IMR-90 (cell line): ENCODE measurements around the gene ITGB1BP1. TPM values are rescaled to one million over a fixed set of nuclear protein-coding genes. Genes with fewer than 3 reads are reported as not detected.
"Not testable (repeated sequence)": the region's sequence is repeated elsewhere in the genome, so short reads cannot be mapped to it uniquely, and the experiment has no call there.

ENCODE experiments used
- ATAC-seq: fragments of 200-7000 bp; cut with Tn5 transposase; 2 replicates; pipeline ENCODE4 v1.9.1; 2020; ENCODE audit warnings: low read depth, mild to moderate bottlenecking, moderate library complexity
- BruUV-seq: library from RNA; stranded (reverse); fragments of 400-500 nt; replicated peaks from 2 replicates; lab custom pipeline; 2021; lab: Mats Ljungman, UMichigan
- CTCF ChIA-PET: fragments of 300-600 bp; formaldehyde crosslinking; extraction: SDS; loops from one replicate; lab custom pipeline; 2021; ENCODE audit warnings: antibody characterized with exemption; lab: Yijun Ruan, JAX
- POLR2A ChIA-PET: fragments of 300-600 bp; sonication (Branson Sonifier 250); formaldehyde crosslinking; loops from one replicate; lab custom pipeline; 2022; ENCODE audit warnings: antibody characterized with exemption; ENCODE audit not compliant: unreplicated experiment; lab: Charles Lee
- DNase-seq: peaks from one replicate; pipeline ENCODE4 v3.0.0; 2013
- H2AFZ ChIP-seq: replicated peaks from 2 replicates; pipeline ENCODE3; 2013; ENCODE audit warnings: low read length, mild to moderate bottlenecking; ENCODE audit not compliant: poor library complexity
- H2AK5ac ChIP-seq: 2 replicates; pipeline ENCODE4 v1.6.1; 2013; ENCODE audit warnings: low read depth, low read length, inconsistent platforms
- H2AK9ac ChIP-seq: replicated peaks from 2 replicates; pipeline ENCODE3; 2013; ENCODE audit warnings: mild to moderate bottlenecking, low read depth, low read length, moderate library complexity; ENCODE audit not compliant: poor library complexity
- H2BK120ac ChIP-seq: 2 replicates; pipeline ENCODE4 v1.6.1; 2013; ENCODE audit warnings: low read depth, low read length, inconsistent platforms
- H2BK15ac ChIP-seq: 3 replicates; pipeline ENCODE4 v1.6.1; 2013; ENCODE audit warnings: low read depth, low read length, inconsistent platforms
- H2BK20ac ChIP-seq: 2 replicates; pipeline ENCODE4 v1.6.1; 2013; ENCODE audit warnings: low read depth, mild to moderate bottlenecking, inconsistent platforms, low read length, moderate library complexity
- H2BK5ac ChIP-seq: 2 replicates; pipeline ENCODE4 v1.6.1; 2013; ENCODE audit warnings: mild to moderate bottlenecking, low read depth, low read length, inconsistent platforms; ENCODE audit not compliant: poor library complexity, severe bottlenecking
- H3K14ac ChIP-seq: replicated peaks from 2 replicates; pipeline ENCODE4 v1.6.1; 2013; ENCODE audit warnings: low read depth, low read length, inconsistent platforms
- H3K18ac ChIP-seq: 2 replicates; pipeline ENCODE4 v1.6.1; 2013; ENCODE audit warnings: low read depth, low read length, control low read depth
- H3K23ac ChIP-seq: 2 replicates; pipeline ENCODE4 v1.6.1; 2013; ENCODE audit warnings: low read depth, low read length, inconsistent platforms
- H3K27ac ChIP-seq: 2 replicates; pipeline ENCODE4 v1.5.1; 2013; ENCODE audit warnings: mild to moderate bottlenecking, control low read depth, low read length; ENCODE audit not compliant: insufficient read depth
- H3K27me3 ChIP-seq: 2 replicates; pipeline ENCODE4 v1.6.1; 2013; ENCODE audit warnings: low read length; ENCODE audit not compliant: control insufficient read depth, insufficient read depth
- H3K36me3 ChIP-seq: 2 replicates; pipeline ENCODE4 v1.6.1; 2013; ENCODE audit warnings: low read length, mixed read lengths; ENCODE audit not compliant: control insufficient read depth, insufficient read depth
- H3K4ac ChIP-seq: 2 replicates; pipeline ENCODE4 v1.6.1; 2013; ENCODE audit warnings: low read depth, low read length, inconsistent platforms
- H3K4me1 ChIP-seq: 2 replicates; pipeline ENCODE4 v1.6.1; 2013; ENCODE audit warnings: low read length, mixed read lengths; ENCODE audit not compliant: control insufficient read depth, insufficient read depth
- H3K4me2 ChIP-seq: 2 replicates; pipeline ENCODE4 v1.6.1; 2013; ENCODE audit warnings: low read depth, mild to moderate bottlenecking, control low read depth, low read length, moderate library complexity
- H3K4me3 ChIP-seq: 2 replicates; pipeline ENCODE4 v1.5.1; 2013; ENCODE audit warnings: low read depth, mild to moderate bottlenecking, control low read depth, low read length, moderate library complexity; ENCODE audit not compliant: insufficient read depth
- H3K56ac ChIP-seq: 2 replicates; pipeline ENCODE4 v1.6.1; 2013; ENCODE audit warnings: low read length, inconsistent platforms; ENCODE audit not compliant: insufficient read depth; ENCODE audit errors: extremely low read depth
- H3K79me1 ChIP-seq, 2 experiments: 2 replicates each; pipeline ENCODE4 v1.6.1; 2013; ENCODE audit warnings: low read length in 2 of 2, inconsistent platforms in 1 of 2, low read depth in 1 of 2
- H3K9ac ChIP-seq: 2 replicates; pipeline ENCODE4 v1.6.1; 2013; ENCODE audit warnings: low read depth, low read length, control low read depth
- H3K9me1 ChIP-seq: 2 replicates; pipeline ENCODE4 v1.6.1; 2013; ENCODE audit warnings: low read length, inconsistent platforms; ENCODE audit not compliant: insufficient read depth
- H3K9me3 ChIP-seq: 2 replicates; pipeline ENCODE4 v1.6.1; 2013; ENCODE audit warnings: low read length; ENCODE audit not compliant: control insufficient read depth, insufficient read depth
- H4K20me1 ChIP-seq: 2 replicates; pipeline ENCODE4 v1.6.1; 2013; ENCODE audit warnings: low read length, inconsistent platforms; ENCODE audit not compliant: insufficient read depth
- H4K5ac ChIP-seq: 2 replicates; pipeline ENCODE4 v1.6.1; 2013; ENCODE audit warnings: mild to moderate bottlenecking, low read depth, low read length, control low read depth
- H4K8ac ChIP-seq, 2 experiments: 2 replicates each; pipeline ENCODE4 v1.6.1; 2013; ENCODE audit warnings: low read depth in 2 of 2, low read length in 2 of 2, control low read depth in 1 of 2, inconsistent platforms in 1 of 2
- H4K91ac ChIP-seq: 2 replicates; pipeline ENCODE4 v1.6.1; 2013; ENCODE audit warnings: low read depth, low read length, inconsistent platforms; ENCODE audit not compliant: insufficient read depth
- WGBS, 2 experiments: methylation state at CpG; one replicate each; pipeline versions ENCODE4 v1.1.5 to v1.1.7; 2013; ENCODE audit warnings: missing lambda C conversion rate in 2 of 2; ENCODE audit not compliant: insufficient read length in 1 of 2; ENCODE audit errors: extremely low coverage in 2 of 2; 5-methylcytosine and 5-hydroxymethylcytosine counted together
- dilution Hi-C: fragments of 300-500 bp; cut with HindIII; formaldehyde crosslinking; loops from one replicate; pipeline ENCODE4 v1.14.3; 2018; ENCODE audit warnings: low sequenced_read_pairs; ENCODE audit not compliant: unreplicated experiment
- in situ Hi-C: fragments of 300-500 bp; cut with MboI; formaldehyde crosslinking; loops from 3 replicates; pipeline ENCODE4 v1.14.3; 2019; ENCODE audit warnings: low sequenced_read_pairs, inconsistent platforms, mixed read lengths
- intact Hi-C: fragments of 100-400 bp; cut with micrococcal nuclease; formaldehyde crosslinking; loops from 2 replicates; pipeline ENCODE4 v1.10.0; 2022
- polyA plus RNA-seq, 3 experiments: library from polyadenylated mRNA; depleted of rRNA; stranded (reverse); fragments of >200 nt; gene quantifications; 2 replicates each; pipeline ENCODE4 v1.2.3, GENCODE V29; 2012; ENCODE audit warnings: low replicate concordance in 1 of 3
- total RNA-seq: library from RNA; depleted of rRNA; stranded (reverse); fragments of >200 nt; gene quantifications from 2 replicates; pipeline ENCODE4 v1.2.3, GENCODE V29; 2012

The ITGB1BP1 gene
- total and polyA plus RNA-seq, 2 of the 4 experiments (the other 2 are of a cell fraction): 48.6 to 88.1 TPM

DNA sequence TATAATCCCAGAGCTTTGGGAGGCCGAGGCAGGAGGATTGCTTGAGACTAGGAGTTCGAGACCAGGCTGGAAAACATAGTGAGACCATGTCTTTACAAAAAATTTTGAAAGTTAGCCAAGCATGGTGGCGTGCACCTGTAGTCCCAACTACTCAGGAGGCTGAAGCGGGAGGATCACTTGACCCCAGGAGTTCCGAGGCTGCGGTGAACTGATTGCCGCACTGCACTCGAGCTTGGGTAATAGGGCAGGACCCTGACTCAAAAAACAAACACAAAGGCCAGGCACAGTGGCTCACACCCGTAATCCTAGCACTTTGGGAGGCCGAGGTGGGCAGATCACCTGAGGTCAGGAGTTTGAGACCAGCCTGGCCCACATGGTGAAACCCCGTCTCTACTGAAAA is 25.1 kb downstream of the ITGB1BP1 start:
- H3K14ac ChIP-seq, H2BK5ac ChIP-seq, H3K9ac ChIP-seq, H2BK20ac ChIP-seq, H2AK5ac ChIP-seq, H2AFZ ChIP-seq, H3K27me3 ChIP-seq, H3K9me3 ChIP-seq, H3K18ac ChIP-seq, intact Hi-C loops, H4K5ac ChIP-seq, dilution Hi-C loops, H3K4me2 ChIP-seq, POLR2A ChIA-PET, H4K91ac ChIP-seq, H3K23ac ChIP-seq, H4K20me1 ChIP-seq, H3K56ac ChIP-seq, H4K8ac ChIP-seq, H3K4ac ChIP-seq, H3K27ac ChIP-seq, H2BK120ac ChIP-seq, H2BK15ac ChIP-seq, in situ Hi-C loops, H3K4me1 ChIP-seq, BruUV-seq, CTCF ChIA-PET, H2AK9ac ChIP-seq, DNase-seq, ATAC-seq, H3K4me3 ChIP-seq: not testable (repeated sequence)
- peaks cover 10% of the 10 kb centered on the region for H3K9me1 ChIP-seq
- H3K36me3 ChIP-seq: peaks cover 42% of the 10 kb centered on the region
- WGBS, 2 experiments: 96% methylated on average over 10 of the region's 11 CpGs; no CpG with 5 or more reads in 1 of the 2 experiments
- peaks cover 3 to 37% of the 10 kb centered on the region in 2 experiments; a peak in 3 of 4 replicates for H3K79me1 ChIP-seq
